Fibroblast of gingiva (primary cell): ENCODE measurements around the gene KRTAP19-4.
"Not testable (repeated sequence)": the region's sequence is repeated elsewhere in the genome, so short reads cannot be mapped to it uniquely, and the experiment has no call there.

Experiments
- DNase-seq: peaks from one replicate; pipeline ENCODE4 v3.0.0-alpha.2; 2011; ENCODE audit warnings: low read depth

The KRTAP19-4 gene

GRCh38 chr21:30497065-30497464 is at the start of gene KRTAP19-4:
Gene KRTAP19-4, minus strand, starts transcription at chr21:30497165. Its CDS starts 55 bp downstream, at chr21:30497110.
- DNase-seq = no peak

- no peak for DNase-seq
Measured at GRCh38 chr21:30541764-30542163, 44.8 kb upstream of the KRTAP19-4 start, which contains the start of gene KRTAP19-6. Gene KRTAP19-6, minus strand, starts transcription at chr21:30541864. Its CDS starts 31 bp downstream, at chr21:30541833.

GRCh38 chr21:30518876-30519275 is 21.9 kb upstream of the KRTAP19-4 start:
- no peak for DNase-seq

DNA sequence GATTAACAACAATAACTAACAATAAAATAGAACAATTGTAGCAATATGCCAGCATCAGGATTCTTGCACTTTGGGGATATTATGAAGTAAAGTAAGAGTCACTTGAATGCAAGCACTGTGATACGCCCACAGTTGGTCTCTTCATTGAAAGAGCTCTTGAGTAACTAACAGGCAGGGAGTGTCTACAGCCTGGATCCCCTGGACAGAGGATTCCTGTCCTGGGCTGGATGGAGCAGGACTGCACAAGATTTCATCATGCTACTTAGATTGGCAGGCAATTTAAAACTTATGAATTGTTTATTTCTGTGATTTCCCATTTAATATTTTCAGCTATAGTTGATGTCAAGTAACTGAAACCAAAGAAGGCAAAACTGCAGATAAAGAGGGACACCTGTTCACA is 18.7 kb upstream of the KRTAP19-4 start:
- DNase-seq = no peak

DNA sequence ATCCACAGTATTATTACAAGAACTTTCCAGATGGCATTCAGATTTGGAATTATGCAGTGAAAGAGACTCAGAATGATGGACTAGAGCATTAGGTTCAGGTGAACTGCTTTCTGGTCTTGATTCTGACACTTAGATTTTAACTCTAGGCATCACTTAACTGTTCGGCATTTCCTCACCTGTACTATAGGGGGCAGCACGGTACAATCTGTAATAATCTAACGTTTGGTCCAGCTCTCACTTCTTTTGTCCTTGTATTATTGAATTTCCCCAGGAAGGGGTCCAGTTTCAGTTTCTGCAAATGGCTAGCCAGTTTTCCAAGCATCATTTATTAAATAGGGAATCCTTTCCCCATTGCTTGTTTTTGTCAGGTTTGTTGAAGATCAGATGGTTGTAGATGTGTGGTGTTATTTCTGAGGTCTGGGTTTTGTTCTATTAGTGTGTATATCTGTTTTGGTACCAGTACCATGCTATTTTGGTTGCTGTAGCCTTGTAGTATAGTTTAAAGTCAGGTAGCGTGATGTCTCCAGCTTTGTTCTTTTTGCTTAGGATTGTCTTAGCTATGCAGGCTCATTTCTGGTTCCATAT is 8.7 kb upstream of the KRTAP19-4 start:
- DNase-seq = not testable (repeated sequence)

- DNase-seq = no peak
Measured at GRCh38 chr21:30502041-30502440, 5.1 kb upstream of the KRTAP19-4 start, which contains the start of gene KRTAP19-5. Gene KRTAP19-5, minus strand, starts transcription at chr21:30502141. Its CDS starts 51 bp downstream, at chr21:30502090.

- no peak for DNase-seq
Measured at GRCh38 chr21:30491963-30492428, 5.0 kb downstream of the KRTAP19-4 start, which contains the start of gene KRTAP19-3. Gene KRTAP19-3, minus strand, starts transcription at chr21:30492013. Its CDS starts 56 bp downstream, at chr21:30491957.

- no peak for DNase-seq
Measured at GRCh38 chr21:30487336-30487735, 9.6 kb downstream of the KRTAP19-4 start, which contains the start of gene KRTAP19-2. Gene KRTAP19-2, minus strand, starts transcription at chr21:30487436. Its CDS starts 88 bp downstream, at chr21:30487348.

DNA sequence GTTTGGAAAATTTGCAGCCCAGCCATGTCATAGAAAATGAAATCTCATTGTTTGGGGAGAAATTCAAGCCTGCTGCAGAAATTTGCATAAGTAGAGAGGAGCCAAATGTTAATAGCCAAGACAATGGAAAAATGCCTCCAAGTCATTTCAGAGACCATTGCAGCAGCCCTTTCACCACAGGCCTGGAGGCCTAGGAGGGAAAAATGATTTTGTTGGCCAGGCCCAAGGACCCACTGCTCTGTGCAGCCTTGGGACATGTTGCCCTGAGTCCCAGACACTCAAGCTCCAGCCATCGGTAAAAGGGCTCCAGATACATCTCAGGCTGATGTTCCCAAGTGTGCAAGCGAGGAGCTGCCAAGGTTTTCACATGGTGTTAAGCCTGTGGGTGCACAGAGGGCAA is 10.8 kb downstream of the KRTAP19-4 start:
- no peak for DNase-seq

DNA sequence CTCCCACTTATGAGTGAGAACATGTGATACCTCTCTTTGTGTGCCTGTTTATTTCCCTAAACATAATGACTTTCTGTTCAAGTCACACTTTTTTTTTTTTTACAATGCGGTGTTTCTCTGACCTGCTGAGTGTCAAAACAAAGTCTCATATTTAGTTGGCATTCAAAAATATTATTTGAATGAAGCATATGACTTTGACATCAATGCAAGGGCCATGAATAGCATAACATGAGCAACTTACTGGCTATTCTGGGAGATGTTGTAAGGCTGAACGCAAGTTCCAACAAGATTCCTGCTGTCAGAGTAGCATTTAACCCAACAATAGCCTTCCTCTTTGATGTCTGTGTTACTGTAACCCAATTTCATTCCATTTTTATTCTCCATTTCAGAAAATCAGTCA is 14.8 kb downstream of the KRTAP19-4 start:
- no peak for DNase-seq

- DNase-seq = no peak
Measured at GRCh38 chr21:30480145-30480544, 16.8 kb downstream of the KRTAP19-4 start, which contains the start of gene KRTAP19-1. Gene KRTAP19-1, minus strand, starts transcription at chr21:30480367. Its CDS starts 50 bp downstream, at chr21:30480317.

- no peak for DNase-seq
Measured at GRCh38 chr21:30479259-30479658, 17.7 kb downstream of the KRTAP19-4 start.

- DNase-seq = no peak
Measured at GRCh38 chr21:30478004-30478403, 19.0 kb downstream of the KRTAP19-4 start.

- DNase-seq = no peak
Measured at GRCh38 chr21:30468900-30469714, 27.9 kb downstream of the KRTAP19-4 start.

GRCh38 chr21:30463713-30464112 is 33.3 kb downstream of the KRTAP19-4 start:
- no peak for DNase-seq

DNA sequence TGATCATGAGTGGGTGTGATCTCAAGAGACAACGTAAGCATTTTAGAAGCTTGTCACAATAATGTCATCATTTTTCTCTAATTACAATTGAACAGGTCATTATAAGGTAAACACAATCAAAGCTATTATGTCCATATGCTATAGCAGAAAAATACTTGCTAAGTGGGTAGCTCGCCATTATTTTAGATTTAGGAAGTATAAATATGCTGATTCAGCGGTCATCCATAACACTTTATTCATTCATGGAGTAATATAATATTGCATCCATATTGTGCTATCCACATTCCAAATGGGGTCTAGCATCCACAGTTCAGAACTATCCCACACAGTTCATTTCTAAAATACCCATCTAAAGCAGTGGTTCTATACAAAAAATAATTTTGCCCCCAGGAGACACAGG is 48.5 kb downstream of the KRTAP19-4 start:
- DNase-seq = no peak

- DNase-seq = no peak
Measured at GRCh38 chr21:30447056-30447455, 49.9 kb downstream of the KRTAP19-4 start.
